ENCODE measurements around the gene DEPDC5. TPM values are rescaled to one million over a fixed set of nuclear protein-coding genes. Genes with fewer than 3 reads are reported as not detected.

The DEPDC5 gene
- total and polyA plus RNA-seq, 2 of the 8 experiments (the other 6 are each of a cell fraction or from before 2014, with no cell fraction given), result 18.3 to 26.5 TPM

DNA sequence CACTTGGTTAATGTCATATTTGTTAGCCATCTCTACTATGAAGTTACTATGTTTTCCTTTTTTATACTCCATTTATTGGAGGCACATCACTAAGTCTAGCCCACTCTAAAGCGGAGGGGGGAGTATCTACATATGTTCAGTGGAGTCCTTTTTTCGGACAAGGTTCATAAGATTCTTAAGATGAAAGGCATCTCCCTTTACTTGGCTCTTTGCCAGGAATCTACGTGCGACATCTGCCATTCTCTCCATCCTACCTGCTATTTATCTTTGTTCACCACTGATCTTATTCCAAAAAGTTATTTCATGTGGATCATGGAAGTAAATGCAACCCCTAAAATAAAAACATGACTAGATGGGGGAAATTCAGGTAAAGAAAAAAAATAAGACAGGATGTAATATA is 113.1 kb downstream of the DEPDC5 start:
- H3K4me3 ChIP-seq (ENCODE audit: extremely low read depth in 1 of 4, insufficient read depth in 2 of 4, low read depth in 3 of 4, low read length in 4 of 4), result peak overlapping the region in 1 of 4 experiments; percentile 41; a peak in 1 of 8 replicates
- H3K18ac ChIP-seq (ENCODE audit: extremely low read depth, low read length), result no peak overlapping the region; the same call in 1 of the 2 replicates
- no peak for FAIRE-seq
- H3K27ac ChIP-seq (ENCODE audit: low read depth, low read length), result no peak overlapping the region; the same call in 1 of the 2 replicates
- H4K5ac ChIP-seq (ENCODE audit: insufficient read length, low read depth, low read length), result peak overlapping the region; percentile 44
- H3K9me3 ChIP-seq (ENCODE audit: insufficient read depth in 2 of 2, low read depth in 1 of 2, low read length in 1 of 2), result no peaks in the 10 kb centered on the region
- H3K9ac ChIP-seq (replicated peaks in 1 of 4; ENCODE audit: extremely low read depth in 1 of 4, low read depth in 3 of 4, low read length in 3 of 4), result no peak overlapping the region
- no peaks in the 10 kb centered on the region for H3K79me2 ChIP-seq (ENCODE audit: control insufficient read depth in 1 of 2, insufficient read depth in 2 of 2, low read length in 2 of 2)
- peak overlapping the region in 1 of 2 experiments; percentile 15; a peak in 1 of 4 replicates for H3K4me2 ChIP-seq (ENCODE audit: insufficient read depth in 1 of 2, low read depth in 2 of 2, low read length in 2 of 2)
- H2BK15ac ChIP-seq (ENCODE audit: low read length), result peak overlapping the region; percentile 13; the same call in 1 of the 2 replicates
- peaks cover 0 to 7% (median 5%) of the 10 kb centered on the region in 4 experiments; a peak in 3 of 7 replicates for H3K4me1 ChIP-seq (replicated peaks in 1 of 4; ENCODE audit: control insufficient read depth in 3 of 4, insufficient read depth in 4 of 4, low read length in 3 of 4)
- ChIA-PET CTCF (ENCODE audit: partially characterized antibody) (interaction anchor here (1.7 kb wide), 1 partner anchor 103 kb away, joined by 5 read pairs; no protein-coding TSS in a partner anchor), POLR2A (ENCODE audit: partially characterized antibody) (no interaction called here)
- no peak overlapping the region for H3K23ac ChIP-seq (ENCODE audit: insufficient read length)
- H2BK12ac ChIP-seq (ENCODE audit: low read depth, low read length), result no peak overlapping the region; the same call in 1 of the 2 replicates
- no peak for TF ChIP-seq HDAC2 (IDR thresholded peaks at IDR 0.05; ENCODE audit: borderline replicate concordance in 1 of 2, low read depth in 2 of 2, low read length in 2 of 2)
- TF ChIP-seq GABPA (IDR thresholded peaks at IDR 0.05; ENCODE audit: borderline replicate concordance, insufficient read depth, low read length), result no peak
- TF ChIP-seq TAF7 (optimal IDR thresholded peaks at IDR 0.05; ENCODE audit: borderline replicate concordance, low read depth, low read length), result no peak
- TF ChIP-seq SIRT6 (IDR thresholded peaks at IDR 0.05; ENCODE audit: low read length), result no peak
- no peak for TF ChIP-seq MAFK (IDR thresholded peaks at IDR 0.05; ENCODE audit: low read depth, low read length)
- TF ChIP-seq JUN (IDR thresholded peaks at IDR 0.05; ENCODE audit: low read depth, low read length), result no peak
- TF ChIP-seq YY1 (IDR thresholded peaks at IDR 0.05; ENCODE audit: low read depth, low read length), result no peak
- no peak for TF ChIP-seq TBP (IDR thresholded peaks at IDR 0.05; ENCODE audit: low read depth, low read length)
- H4K20me1 ChIP-seq (replicated peaks in 1 of 2; ENCODE audit: control insufficient read depth in 1 of 2, insufficient read depth in 2 of 2, low read length in 2 of 2), result no peaks in the 10 kb centered on the region
- no peak for DNase-seq (ENCODE audit: low read depth in 1 of 2, low spot score in 2 of 2)
- no peak overlapping the region for H4K91ac ChIP-seq (replicated peaks; ENCODE audit: insufficient read length, low read length)
- peaks cover 0 to 6% (median under 1%) of the 10 kb centered on the region in 4 experiments; a peak in 2 of 8 replicates for H3K36me3 ChIP-seq (ENCODE audit: control insufficient read depth in 2 of 4, insufficient read depth in 4 of 4, low read length in 3 of 4)
- H3K79me1 ChIP-seq (ENCODE audit: low read depth, low read length), result no peaks in the 10 kb centered on the region
- H3K27me3 ChIP-seq (replicated peaks in 1 of 4; ENCODE audit: control insufficient read depth in 3 of 4, extremely low read depth in 1 of 4, insufficient read depth in 3 of 4, low read length in 3 of 4), result no peaks in the 10 kb centered on the region
- 77% methylated on average over 4 of the region's 4 CpGs; no CpG with 5 or more reads in 1 of the 2 experiments for WGBS, 2 experiments (ENCODE audit: extremely low coverage in 1 of 2, insufficient coverage in 1 of 2, insufficient read length in 1 of 2, insufficient replicate concordance in 2 of 2, low coverage in 1 of 2, low lambda C conversion rate in 2 of 2, missing lambda C conversion rate in 1 of 2)
- H4K8ac ChIP-seq (ENCODE audit: extremely low read depth, insufficient read depth, low read length), result no peak overlapping the region
- no peak overlapping the region for H2AFZ ChIP-seq (ENCODE audit: low read length)
- H3K56ac ChIP-seq (replicated peaks; ENCODE audit: insufficient read length, low read depth, low read length), result no peak overlapping the region
- no peak overlapping the region for H2BK20ac ChIP-seq (ENCODE audit: low read length)
- no peak overlapping the region for H2BK5ac ChIP-seq (ENCODE audit: low read depth, low read length)
- peak overlapping the region; percentile 78 for H2BK120ac ChIP-seq (replicated peaks; ENCODE audit: low read depth, low read length)
- H3K14ac ChIP-seq (ENCODE audit: insufficient read length), result no peak overlapping the region
- H3K4ac ChIP-seq (replicated peaks; ENCODE audit: insufficient read length, low read depth, low read length), result peak overlapping the region; percentile 36
- H2AK5ac ChIP-seq (ENCODE audit: low read depth, low read length), result no peak overlapping the region
- no peaks in the 10 kb centered on the region for H3K23me2 ChIP-seq (ENCODE audit: low read depth, low read length)
